Psoas muscle (tissue), 8 donors: ENCODE data around the gene TNFRSF1B. TPM values are rescaled to one million over a fixed set of nuclear protein-coding genes. Genes with fewer than 3 reads are reported as not detected.

Source experiments
- ATAC-seq, 4 donors: fragments of 200-7000 bp; cut with Tn5 transposase; one replicate each; pipeline ENCODE4 v1.9.1; 2020; ENCODE audit warnings: moderate library complexity in 3 of 4, mild to moderate bottlenecking in 2 of 4
- DNase-seq, 2 donors: peaks; one replicate each; pipeline ENCODE4 v3.0.0-alpha.2; 2020
- H3K27ac ChIP-seq: fragments of 200-600 bp; one replicate; pipeline ENCODE4 v1.8.0; 2022
- H3K27me3 ChIP-seq, 3 donors: fragments of 200-600 bp in 1 of 3; one replicate each; pipeline versions ENCODE4 v1.6.1 to v1.8.0; 2013 to 2022; ENCODE audit warnings: low read length in 2 of 3, mild to moderate bottlenecking in 2 of 3, moderate library complexity in 1 of 3; ENCODE audit not compliant: insufficient read depth in 3 of 3
- H3K36me3 ChIP-seq, 2 donors: fragments of 200-600 bp in 1 of 2; one replicate each; pipeline versions ENCODE4 v1.6.1 to v1.8.0; 2013 to 2022; ENCODE audit warnings: low read depth in 1 of 2, mild to moderate bottlenecking in 1 of 2, moderate library complexity in 1 of 2; ENCODE audit not compliant: insufficient read depth in 1 of 2
- H3K4me1 ChIP-seq: fragments of 200-600 bp; one replicate; pipeline ENCODE4 v1.8.0; 2022
- H3K4me3 ChIP-seq: fragments of 200-600 bp; one replicate; pipeline ENCODE4 v1.8.0; 2022; ENCODE audit warnings: mild to moderate bottlenecking
- H3K9me3 ChIP-seq: fragments of 200-600 bp; one replicate; pipeline ENCODE4 v1.8.0; 2022
- WGBS, 3 donors: extraction: QIAGEN DNeasy Blood & Tissue Kit; methylation state at CpG; one replicate each; pipeline versions ENCODE4 v1.1.6 to v1.1.7; 2013; 5-methylcytosine and 5-hydroxymethylcytosine counted together
- intact Hi-C, 2 donors: fragments of 100-400 bp; cut with DNase I; formaldehyde crosslinking; loops; one replicate each; pipeline versions ENCODE4 v1.11.0 to v1.14.2; 2022
- polyA plus RNA-seq, 3 donors: library from polyadenylated mRNA; stranded (reverse); fragments of 200-250 nt; gene quantifications; one replicate each; pipeline ENCODE4 v1.2.3, GENCODE V29; 2013
- total RNA-seq, 4 donors: library from RNA; stranded (reverse); fragmentation: NEBNext Ultra II Directional in 2 of 4; extraction: Animal tissue kit (Norgen Biotek cat#: 25700) in 2 of 4; gene quantifications; one replicate each; pipeline versions ENCODE4 v1.2.1 to v1.2.4, GENCODE V29; 2021 to 2023
- TF ChIP-seq, protein P1 (sequence below): fragments of 200-600 bp; IDR thresholded peaks from one replicate; pipeline ENCODE4 v1.8.0; 2022; ENCODE audit warnings: antibody characterized with exemption
- donor health status: healthy with polysubstance abuse.
- donor health status: DM: no; HTN: no; CAD: no; lungs with moderate emphysema.
- donor health status: Bipolar disorder and iron deficiency.
- donor health status: healthy.
- donor health status: DM: yes; HTN: yes; CAD: no.
- donor health status: DM: no; HTN: no; CAD: no.
- donor health status: DM: no; HTN: no; CAD: no.
- donor health status: DM: yes; HTN: yes; CAD: no.

Gene TNFRSF1B
- total and polyA plus RNA-seq, 7 donors, result 5.1 to 12.8 (median 7.6) TPM

DNA sequence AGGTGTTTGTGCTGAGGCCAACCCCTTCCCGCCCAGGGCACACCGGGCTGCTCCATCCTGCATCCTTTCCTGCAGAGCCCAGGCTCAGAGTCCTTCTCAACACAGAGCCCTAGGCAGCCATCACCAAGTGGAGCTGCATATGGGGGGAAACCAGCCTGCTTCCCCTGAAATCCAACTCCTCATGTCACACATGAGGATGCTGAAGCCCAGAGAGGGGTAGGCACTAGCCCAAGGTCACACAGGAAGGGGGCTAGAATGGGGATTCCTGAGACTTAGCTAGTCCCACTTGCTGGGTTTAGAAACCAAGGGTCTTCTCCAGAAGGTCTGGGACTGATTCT lies 5.5 kb upstream of the TNFRSF1B start:
- TF ChIP-seq, protein P1, sequence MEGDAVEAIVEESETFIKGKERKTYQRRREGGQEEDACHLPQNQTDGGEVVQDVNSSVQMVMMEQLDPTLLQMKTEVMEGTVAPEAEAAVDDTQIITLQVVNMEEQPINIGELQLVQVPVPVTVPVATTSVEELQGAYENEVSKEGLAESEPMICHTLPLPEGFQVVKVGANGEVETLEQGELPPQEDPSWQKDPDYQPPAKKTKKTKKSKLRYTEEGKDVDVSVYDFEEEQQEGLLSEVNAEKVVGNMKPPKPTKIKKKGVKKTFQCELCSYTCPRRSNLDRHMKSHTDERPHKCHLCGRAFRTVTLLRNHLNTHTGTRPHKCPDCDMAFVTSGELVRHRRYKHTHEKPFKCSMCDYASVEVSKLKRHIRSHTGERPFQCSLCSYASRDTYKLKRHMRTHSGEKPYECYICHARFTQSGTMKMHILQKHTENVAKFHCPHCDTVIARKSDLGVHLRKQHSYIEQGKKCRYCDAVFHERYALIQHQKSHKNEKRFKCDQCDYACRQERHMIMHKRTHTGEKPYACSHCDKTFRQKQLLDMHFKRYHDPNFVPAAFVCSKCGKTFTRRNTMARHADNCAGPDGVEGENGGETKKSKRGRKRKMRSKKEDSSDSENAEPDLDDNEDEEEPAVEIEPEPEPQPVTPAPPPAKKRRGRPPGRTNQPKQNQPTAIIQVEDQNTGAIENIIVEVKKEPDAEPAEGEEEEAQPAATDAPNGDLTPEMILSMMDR, result no peak
- no peak overlapping the region for H3K4me3 ChIP-seq
- 62 to 72% (median 69%) methylated on average over 2 of the region's 2 CpGs for WGBS, 3 donors
- peaks cover 18% of the 10 kb centered on the region for H3K4me1 ChIP-seq
- intact Hi-C loops, result no loop called here
- H3K27ac ChIP-seq, result peak overlapping the region; percentile 54
- DNase-seq, result no peak
- H3K27me3 ChIP-seq, result no peaks in the 10 kb centered on the region
- H3K9me3 ChIP-seq, result no peaks in the 10 kb centered on the region
- no peaks in the 10 kb centered on the region for H3K36me3 ChIP-seq
- peak in 1 of 4 donors; percentile 5 for ATAC-seq

DNA sequence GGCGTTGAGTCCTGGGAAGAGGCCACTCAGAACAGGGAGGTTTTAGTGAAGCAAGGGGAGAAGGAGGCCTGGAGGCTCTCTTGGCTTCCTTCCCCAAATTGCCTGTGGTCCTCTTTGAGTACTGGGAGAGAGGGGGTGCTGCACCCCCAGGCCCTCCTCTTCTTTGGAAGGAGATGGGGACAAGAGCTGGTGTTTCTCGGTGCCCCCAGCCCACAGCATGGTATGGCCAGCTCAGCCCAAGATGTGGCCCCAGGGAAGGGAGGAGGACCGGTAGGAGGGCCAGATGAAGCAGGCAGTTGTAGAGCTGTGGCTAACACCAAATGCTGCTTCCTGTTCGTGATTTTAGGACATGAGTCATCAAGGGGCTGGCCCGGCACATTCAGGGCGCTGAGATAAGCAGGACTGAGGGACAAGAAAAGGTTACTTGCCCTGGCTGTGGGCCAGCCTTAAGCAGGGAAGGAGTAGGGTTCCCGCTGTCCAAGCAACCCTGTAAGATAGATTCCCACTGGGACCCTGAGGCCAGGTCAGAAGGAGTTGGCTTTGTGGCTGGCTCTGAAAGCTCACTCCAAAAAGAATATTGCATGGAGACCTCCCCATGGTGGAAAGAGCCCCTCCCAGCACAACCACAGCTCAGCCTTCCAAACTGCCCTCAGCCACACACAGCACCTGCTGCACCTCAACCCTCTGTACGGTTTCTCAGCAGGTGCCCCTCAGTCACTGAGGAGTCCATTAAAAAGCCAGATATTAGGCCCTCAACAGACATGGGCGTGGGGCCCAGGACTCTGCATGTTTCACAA lies 4.9 kb upstream of the TNFRSF1B start:
- H3K36me3 ChIP-seq, result no peaks in the 10 kb centered on the region
- H3K4me3 ChIP-seq, result no peak overlapping the region
- H3K9me3 ChIP-seq, result no peaks in the 10 kb centered on the region
- peak; percentile 85 to 93 (median 92) for ATAC-seq
- 22 to 32% (median 29%) methylated on average over 9 of the region's 9 CpGs for WGBS, 3 donors
- H3K4me1 ChIP-seq, result peaks cover 18% of the 10 kb centered on the region
- intact Hi-C loops, result no loop called here
- H3K27me3 ChIP-seq, result peaks cover 0 to 5% (median 0%) of the 10 kb centered on the region in 3 donors
- TF ChIP-seq, protein P1, result no peak
- peak; percentile 86 to 91 for DNase-seq
- peak overlapping the region; percentile 54 for H3K27ac ChIP-seq

DNA sequence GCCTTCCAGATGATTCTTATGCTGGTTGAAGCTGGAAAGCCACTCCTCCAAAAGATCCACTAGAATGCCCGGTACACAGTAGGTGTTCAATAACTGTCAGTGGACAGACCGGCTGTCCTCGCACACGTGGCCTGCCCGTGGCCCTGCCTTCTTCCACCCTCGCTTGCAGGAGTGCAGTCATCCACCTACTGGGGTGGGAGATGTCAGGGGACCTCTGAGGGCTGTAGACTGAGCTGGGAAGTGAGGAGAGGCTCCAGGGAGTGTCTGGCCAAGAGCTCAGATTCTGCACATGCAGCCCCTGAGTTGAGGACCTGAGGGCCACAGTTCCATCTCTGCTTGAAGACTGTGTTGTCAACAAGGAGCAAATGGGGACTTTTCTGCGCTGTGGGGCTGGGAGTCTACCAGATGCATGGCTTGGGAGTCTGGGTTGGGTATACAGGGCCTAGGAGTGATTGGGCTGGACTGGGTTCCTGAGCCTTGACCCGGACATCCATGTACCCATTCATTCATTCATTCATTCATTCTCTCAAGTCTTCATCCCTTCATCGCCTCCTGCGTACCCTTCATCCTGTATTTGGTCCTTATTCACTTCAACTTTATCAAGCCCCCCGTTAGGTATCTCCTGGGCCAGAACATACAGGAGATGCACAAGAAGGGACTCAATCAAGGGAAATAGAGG lies 4.2 kb upstream of the TNFRSF1B start:
- no peak for DNase-seq
- H3K27ac ChIP-seq, result peak overlapping the region; percentile 54
- intact Hi-C loops, result no loop called here

DNA sequence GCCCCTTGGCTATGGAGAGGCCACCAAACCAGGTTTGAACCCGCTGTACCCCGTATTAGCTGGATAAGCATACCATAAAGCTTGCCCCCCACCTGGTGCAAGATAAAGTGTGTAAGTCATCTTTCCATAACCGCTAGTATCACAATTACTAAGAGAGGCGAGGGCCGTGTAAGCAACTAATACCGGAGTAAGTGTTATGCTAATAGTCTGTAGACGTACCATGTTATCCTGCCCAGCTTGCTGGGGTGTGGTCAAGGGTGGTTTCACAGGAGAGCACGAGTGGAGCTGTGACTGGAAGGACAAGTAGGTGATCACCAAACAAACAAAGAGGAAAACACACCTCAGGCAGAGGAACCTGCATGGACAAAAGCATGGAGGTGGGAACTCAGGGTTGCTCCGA lies 3.6 kb upstream of the TNFRSF1B start:
- Histone ChIP-seq H3K27me3 (peaks cover 0 to 12% (median 2%) of the 10 kb centered on the region in 3 donors), H3K9me3 (no peaks in the 10 kb centered on the region), H3K27ac (no peak overlapping the region), H3K36me3 (no peaks in the 10 kb centered on the region), H3K4me1 (peaks cover 18% of the 10 kb centered on the region), H3K4me3 (no peak overlapping the region)
- TF ChIP-seq, protein P1, result no peak
- intact Hi-C loops, result no loop called here
- DNase-seq (no peak), ATAC-seq (no peak)
- 79 to 95% (median 92%) methylated on average over 9 of the region's 9 CpGs for WGBS, 3 donors

More for the DNA sequence above, 4.2 kb upstream of the TNFRSF1B start:
- no peak overlapping the region for H3K4me3 ChIP-seq
- TF ChIP-seq, protein P1, result no peak
- 91 to 94% (median 91%) methylated on average over 11 of the region's 11 CpGs for WGBS, 3 donors
- H3K36me3 ChIP-seq, result no peaks in the 10 kb centered on the region
- peaks cover 0 to 12% (median 2%) of the 10 kb centered on the region in 3 donors for H3K27me3 ChIP-seq
- peaks cover 18% of the 10 kb centered on the region for H3K4me1 ChIP-seq
- no peaks in the 10 kb centered on the region for H3K9me3 ChIP-seq
- no peak for ATAC-seq
